ENCODE results near the gene PCSK6. TPM values are rescaled to one million over a fixed set of nuclear protein-coding genes. Genes with fewer than 3 reads are reported as not detected.
"Not testable (repeated sequence)": the region's sequence is repeated elsewhere in the genome, so short reads cannot be mapped to it uniquely, and the experiment has no call there.

The PCSK6 gene
- total and polyA plus RNA-seq, 7 donors: 8.3 to 32.7 (median 13.3) TPM

DNA sequence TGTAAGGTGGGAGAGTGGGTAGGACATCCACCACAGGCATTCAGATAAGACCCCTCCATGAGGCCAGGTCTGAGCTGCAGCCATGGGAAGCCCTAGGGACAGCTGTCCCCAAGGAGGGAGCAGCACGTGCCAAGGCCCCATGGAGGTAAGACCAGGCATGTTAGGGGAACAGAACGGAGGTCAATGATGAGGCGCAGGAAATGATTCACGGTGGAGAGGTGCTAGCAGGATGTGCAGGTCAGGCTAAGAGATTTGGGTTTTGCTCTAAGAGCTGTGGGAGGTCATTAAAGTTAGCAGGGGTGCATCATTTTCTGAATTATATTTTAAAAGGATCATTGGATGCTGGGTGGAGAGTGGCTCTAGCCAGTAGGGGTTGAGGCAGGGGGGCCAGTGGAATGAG, 128.1 kb downstream of the PCSK6 start:
- TF ChIP-seq, protein P1, sequence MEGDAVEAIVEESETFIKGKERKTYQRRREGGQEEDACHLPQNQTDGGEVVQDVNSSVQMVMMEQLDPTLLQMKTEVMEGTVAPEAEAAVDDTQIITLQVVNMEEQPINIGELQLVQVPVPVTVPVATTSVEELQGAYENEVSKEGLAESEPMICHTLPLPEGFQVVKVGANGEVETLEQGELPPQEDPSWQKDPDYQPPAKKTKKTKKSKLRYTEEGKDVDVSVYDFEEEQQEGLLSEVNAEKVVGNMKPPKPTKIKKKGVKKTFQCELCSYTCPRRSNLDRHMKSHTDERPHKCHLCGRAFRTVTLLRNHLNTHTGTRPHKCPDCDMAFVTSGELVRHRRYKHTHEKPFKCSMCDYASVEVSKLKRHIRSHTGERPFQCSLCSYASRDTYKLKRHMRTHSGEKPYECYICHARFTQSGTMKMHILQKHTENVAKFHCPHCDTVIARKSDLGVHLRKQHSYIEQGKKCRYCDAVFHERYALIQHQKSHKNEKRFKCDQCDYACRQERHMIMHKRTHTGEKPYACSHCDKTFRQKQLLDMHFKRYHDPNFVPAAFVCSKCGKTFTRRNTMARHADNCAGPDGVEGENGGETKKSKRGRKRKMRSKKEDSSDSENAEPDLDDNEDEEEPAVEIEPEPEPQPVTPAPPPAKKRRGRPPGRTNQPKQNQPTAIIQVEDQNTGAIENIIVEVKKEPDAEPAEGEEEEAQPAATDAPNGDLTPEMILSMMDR (IDR thresholded peaks at IDR 0.05): no peak
- no peaks in the 10 kb centered on the region for H3K9me3 ChIP-seq
- 81 to 88% (median 82%) methylated on average over 4 of the region's 4 CpGs for WGBS, 3 donors
- H3K36me3 ChIP-seq (ENCODE audit: insufficient read depth in 1 of 2, low read depth in 1 of 2): peaks cover 0 to 22% of the 10 kb centered on the region in 2 donors
- no peak overlapping the region for H3K4me3 ChIP-seq
- DNase-seq (no peak), ATAC-seq (no peak)
- intact Hi-C loops (cut with DNase I): loop anchor here in 1 of 2 donors (10.0 kb wide), 1 partner anchor 57 kb away; no protein-coding TSS in a partner anchor
- peaks cover 17% of the 10 kb centered on the region for H3K4me1 ChIP-seq
- no peaks in the 10 kb centered on the region for H3K27me3 ChIP-seq (ENCODE audit: insufficient read depth in 3 of 3, low read length in 2 of 3)
- no peak overlapping the region for H3K27ac ChIP-seq

DNA sequence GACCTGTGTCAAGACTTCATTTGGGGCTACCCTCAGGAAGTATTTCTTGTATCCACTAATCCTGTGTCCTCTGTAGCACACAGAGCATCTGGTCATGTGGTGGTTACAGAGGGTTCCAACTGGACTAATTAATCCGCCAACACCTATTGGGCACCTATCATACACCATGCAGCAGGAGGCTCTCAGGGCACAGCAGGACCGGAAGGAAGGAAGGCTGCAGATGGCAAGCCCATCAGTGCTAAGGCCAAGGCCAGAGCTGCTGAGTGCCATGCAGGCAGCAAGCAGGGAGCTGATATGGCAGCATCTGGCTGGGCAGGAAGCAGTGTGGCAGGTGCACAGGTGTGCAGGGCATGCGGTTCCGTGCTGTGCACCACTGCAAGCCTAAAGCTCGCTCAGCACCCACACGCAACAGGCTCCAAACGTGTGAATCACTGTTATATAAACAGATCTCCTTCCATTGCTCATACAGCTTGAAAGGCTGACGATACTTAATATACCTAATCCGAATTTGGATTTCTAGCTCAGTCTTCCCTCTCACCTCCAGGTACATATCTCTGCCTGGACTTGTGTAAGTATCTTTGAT, 130.1 kb downstream of the PCSK6 start:
- 54 to 66% (median 62%) methylated on average over 9 of the region's 9 CpGs for WGBS, 3 donors
- peaks cover 17% of the 10 kb centered on the region for H3K4me1 ChIP-seq
- intact Hi-C loops (cut with DNase I): no loop called here
- peak overlapping the region; percentile 63 for H3K27ac ChIP-seq
- H3K27me3 ChIP-seq (ENCODE audit: insufficient read depth in 3 of 3, low read length in 2 of 3): no peaks in the 10 kb centered on the region
- no peak overlapping the region for H3K4me3 ChIP-seq
- peaks cover 0 to 5% of the 10 kb centered on the region in 2 donors for H3K36me3 ChIP-seq (ENCODE audit: insufficient read depth in 1 of 2, low read depth in 1 of 2)
- no peaks in the 10 kb centered on the region for H3K9me3 ChIP-seq
- TF ChIP-seq, protein P1 (IDR thresholded peaks at IDR 0.05): no peak
- DNase-seq (no peak), ATAC-seq (peak; percentile 84 to 89 (median 86))

DNA sequence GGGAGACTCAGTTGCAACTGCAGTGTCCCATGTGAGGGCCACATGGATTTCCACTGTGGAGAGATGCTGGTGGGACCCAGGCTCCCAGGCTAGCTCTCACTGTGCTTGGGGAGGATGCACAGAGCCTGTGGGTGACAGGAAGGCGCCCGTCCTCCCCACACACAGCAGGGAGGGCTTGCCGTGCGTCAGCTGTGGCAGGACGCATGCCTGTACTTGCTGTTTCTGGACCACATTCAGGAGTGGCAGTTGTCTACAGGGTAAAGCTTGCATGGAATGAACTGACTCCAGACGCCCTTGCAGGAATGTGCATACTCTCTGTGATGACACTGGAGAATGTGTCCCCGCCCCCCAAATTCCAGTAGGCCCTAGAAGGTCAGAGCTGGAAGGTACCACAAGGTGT, 130.6 kb downstream of the PCSK6 start:
- Histone ChIP-seq H3K4me3 (no peak overlapping the region), H3K4me1 (peaks cover 17% of the 10 kb centered on the region), H3K36me3 (ENCODE audit: insufficient read depth in 1 of 2, low read depth in 1 of 2) (peaks cover 0 to 1% of the 10 kb centered on the region in 2 donors), H3K27ac (peak overlapping the region; percentile 63), H3K9me3 (no peaks in the 10 kb centered on the region), H3K27me3 (ENCODE audit: insufficient read depth in 3 of 3, low read length in 2 of 3) (no peaks in the 10 kb centered on the region)
- TF ChIP-seq, protein P1 (IDR thresholded peaks at IDR 0.05): no peak
- intact Hi-C loops (cut with DNase I): no loop called here
- 23 to 47% (median 45%) methylated on average over 7 of the region's 7 CpGs for WGBS, 3 donors
- peak; percentile 73 to 90 (median 80) for ATAC-seq
- DNase-seq: no peak

DNA sequence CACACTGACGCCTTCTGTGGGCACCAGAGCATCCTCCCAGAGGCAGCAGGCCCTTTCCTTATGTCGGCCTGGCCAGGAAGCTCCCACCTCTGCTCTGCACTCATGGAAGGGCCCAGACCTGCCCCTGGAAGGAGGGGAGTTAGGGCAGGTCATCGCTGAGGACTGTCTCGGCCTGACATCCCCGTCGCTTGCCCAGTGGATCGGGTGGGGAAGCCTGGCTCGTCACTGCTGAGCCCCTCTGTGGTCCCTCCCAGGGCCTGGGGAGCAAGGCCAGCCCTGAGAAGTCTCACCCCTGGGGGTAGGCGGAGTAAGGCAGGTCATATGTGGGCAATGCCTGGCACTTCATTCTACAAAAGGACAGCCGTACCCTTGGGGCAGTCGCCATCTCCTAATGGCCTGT, 131.6 kb downstream of the PCSK6 start:
- H3K9me3 ChIP-seq: no peaks in the 10 kb centered on the region
- intact Hi-C loops (cut with DNase I): no loop called here
- no peak overlapping the region for H3K27ac ChIP-seq
- no peak for ATAC-seq
- H3K4me1 ChIP-seq: peaks cover 17% of the 10 kb centered on the region
- TF ChIP-seq, protein P1 (IDR thresholded peaks at IDR 0.05): no peak
- no peaks in the 10 kb centered on the region for H3K27me3 ChIP-seq (ENCODE audit: insufficient read depth in 3 of 3, low read length in 2 of 3)
- no peak for DNase-seq
- H3K4me3 ChIP-seq: no peak overlapping the region
- no peaks in the 10 kb centered on the region for H3K36me3 ChIP-seq (ENCODE audit: insufficient read depth in 1 of 2, low read depth in 1 of 2)
- WGBS, 3 donors: 95 to 98% (median 96%) methylated on average over 11 of the region's 11 CpGs

DNA sequence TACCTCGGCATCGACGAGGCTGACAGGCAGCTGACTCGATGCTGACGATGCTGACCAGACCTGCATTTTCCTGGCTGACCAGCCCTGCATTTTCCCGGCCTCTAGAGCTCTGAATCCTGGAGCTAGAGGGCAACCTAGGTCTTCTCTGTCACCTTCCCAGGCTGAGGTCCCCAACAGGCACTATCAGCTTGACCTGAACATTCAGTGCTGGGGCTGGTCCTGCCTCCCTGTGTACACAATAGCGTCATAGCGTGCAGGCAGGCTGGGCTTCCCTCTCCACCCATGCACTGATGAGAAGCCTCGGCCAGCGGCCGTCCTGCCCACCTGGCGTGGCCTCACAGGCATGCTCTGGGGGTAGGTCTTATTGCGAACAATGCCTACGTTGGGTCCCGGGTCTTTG, 132.2 kb downstream of the PCSK6 start:
- Histone ChIP-seq H3K4me3 (no peak overlapping the region), H3K9me3 (no peaks in the 10 kb centered on the region), H3K27ac (no peak overlapping the region), H3K27me3 (ENCODE audit: insufficient read depth in 3 of 3, low read length in 2 of 3) (no peaks in the 10 kb centered on the region), H3K4me1 (peaks cover 17% of the 10 kb centered on the region), H3K36me3 (ENCODE audit: insufficient read depth in 1 of 2, low read depth in 1 of 2) (no peaks in the 10 kb centered on the region)
- 87 to 91% (median 90%) methylated on average over 15 of the region's 15 CpGs for WGBS, 3 donors
- TF ChIP-seq, protein P1 (IDR thresholded peaks at IDR 0.05): no peak
- DNase-seq: no peak
- intact Hi-C loops (cut with DNase I): no loop called here
- ATAC-seq: no peak

DNA sequence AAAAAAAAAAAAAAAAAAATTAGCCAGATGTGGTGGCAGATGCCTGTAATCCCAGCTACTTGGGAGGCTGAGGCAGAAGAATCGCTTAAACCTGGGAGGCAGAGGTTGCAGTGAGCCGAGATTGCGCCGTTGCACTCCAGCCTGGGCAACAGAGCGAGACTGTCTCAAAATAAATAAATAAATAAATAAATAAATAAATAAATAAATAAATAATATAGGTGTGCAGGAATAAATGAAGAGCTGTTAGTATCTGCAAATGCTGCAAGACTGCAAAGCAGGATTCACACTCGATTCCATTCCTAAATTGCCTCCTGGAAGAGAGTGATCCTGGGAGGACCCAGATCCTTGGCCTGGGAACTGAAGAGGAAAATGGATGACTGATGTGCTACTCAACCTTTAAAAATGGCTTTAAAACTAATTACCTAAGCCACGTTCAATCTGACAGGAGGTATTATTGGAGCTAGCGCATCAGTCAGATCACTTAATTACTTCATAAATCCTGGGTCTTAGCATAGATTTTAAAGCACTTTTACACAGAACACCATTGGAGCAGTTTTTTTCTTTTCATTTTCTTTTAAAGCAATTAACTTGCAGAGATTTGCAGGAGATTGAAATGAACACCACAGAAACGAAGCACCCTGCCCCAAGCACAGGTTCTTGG, 132.9 kb downstream of the PCSK6 start:
- H3K4me3 ChIP-seq; DNase-seq; intact Hi-C loops (cut with DNase I); H3K9me3 ChIP-seq; H3K27me3 ChIP-seq (ENCODE audit: insufficient read depth in 3 of 3, low read length in 2 of 3); ATAC-seq; H3K36me3 ChIP-seq (ENCODE audit: insufficient read depth in 1 of 2, low read depth in 1 of 2); H3K27ac ChIP-seq: not testable (repeated sequence)
- H3K4me1 ChIP-seq: peaks cover 17% of the 10 kb centered on the region
- 89 to 96% (median 95%) methylated on average over 9 of the region's 9 CpGs for WGBS, 3 donors
